HCT116 (cell line): Measurements from ENCODE around the gene HOXA1. TPM values are rescaled to one million over a fixed set of nuclear protein-coding genes. Genes with fewer than 3 reads are reported as not detected.

Source experiments
- ATAC-seq: fragments of 200-7000 bp; cut with Tn5 transposase; 2 replicates; pipeline ENCODE4 v1.9.1; 2020; ENCODE audit warnings: mild to moderate bottlenecking, moderate library complexity
- BruUV-seq: library from RNA; stranded (reverse); fragments of 400-500 nt; replicated peaks from 2 replicates; lab custom pipeline; 2021; lab: Mats Ljungman, UMichigan
- CTCF ChIA-PET: fragments of 300-600 bp; sonication (Branson Sonifier 250); formaldehyde crosslinking; loops from one replicate; lab custom pipeline; 2021; ENCODE audit warnings: antibody characterized with exemption; lab: Charles Lee
- POLR2A ChIA-PET: fragments of 300-600, 350-600 bp; sonication (Branson Sonifier 250); formaldehyde crosslinking; loops from one replicate; lab custom pipeline; 2021; ENCODE audit warnings: antibody characterized with exemption; lab: Charles Lee
- RAD21 ChIA-PET, 2 experiments: fragments of 300-600 bp; sonication (Branson Sonifier 250); formaldehyde crosslinking; loops; one replicate each; lab custom pipeline; 2023; ENCODE audit warnings: low total read pairs in 2 of 2; ENCODE audit not compliant: uncharacterized antibody in 2 of 2, unreplicated experiment in 2 of 2, low non-redundant PET in 1 of 2; lab: Charles Lee
- DNase-seq: peaks from one replicate; pipeline ENCODE4 v3.0.0-alpha.2; 2010; ENCODE audit warnings: low read depth, low spot score
- H2AFZ ChIP-seq: fragments of 200-600 bp; shearing (Covaris generic), sonication (generic); 2 replicates; pipeline ENCODE4 v1.6.1; 2017; ENCODE audit warnings: low read depth, mixed run types, mixed read lengths, antibody characterized with exemption, low read length; ENCODE audit not compliant: poor library complexity, severe bottlenecking
- H3K27ac ChIP-seq: 2 replicates; pipeline ENCODE4 v1.5.1; 2012; ENCODE audit warnings: low read depth, low read length
- H3K27me3 ChIP-seq: fragments of 200-600 bp; sonication (generic); 2 replicates; pipeline ENCODE4 v1.6.1; 2016; ENCODE audit warnings: mixed run types, low read length, mixed read lengths; ENCODE audit not compliant: insufficient read depth
- H3K36me3 ChIP-seq, 2 experiments: fragments of 200-500 bp in 1 of 2; fragments of 200-600 bp in 1 of 2; sonication (Bioruptor generic) in 1 of 2; sonication (generic) in 1 of 2; 2 replicates each; pipeline versions ENCODE4 v1.5.1 to v1.6.1; 2014 to 2016; ENCODE audit warnings: low read length in 2 of 2, inconsistent platforms in 1 of 2, mixed read lengths in 1 of 2, mixed run types in 1 of 2; ENCODE audit not compliant: insufficient read depth in 2 of 2, control insufficient read depth in 1 of 2
- H3K4me1 ChIP-seq, 2 experiments: fragments of 200-600 bp in 1 of 2; sonication (generic) in 1 of 2; 2 replicates each; pipeline versions ENCODE4 v1.5.1 to v1.6.1; 2012 to 2017; ENCODE audit warnings: low read length in 2 of 2, inconsistent platforms in 1 of 2, mild to moderate bottlenecking in 1 of 2, mixed read lengths in 1 of 2, mixed run types in 1 of 2, moderate library complexity in 1 of 2; ENCODE audit not compliant: insufficient read depth in 2 of 2, control insufficient read depth in 1 of 2
- H3K4me2 ChIP-seq: fragments of 200-600 bp; sonication (generic); 2 replicates; pipeline ENCODE4 v1.6.1; 2017; ENCODE audit warnings: mixed run types, low read length, mixed read lengths
- H3K4me3 ChIP-seq, 2 experiments: fragments of 200-600 bp in 1 of 2; sonication (generic) in 1 of 2; replicated peaks in 1 of 2; 2 replicates each; pipeline ENCODE4 v1.5.1; 2011 to 2016; ENCODE audit warnings: low read length in 2 of 2, control low read depth in 1 of 2, low read depth in 1 of 2, mild to moderate bottlenecking in 1 of 2, mixed read lengths in 1 of 2, mixed run types in 1 of 2
- H3K79me2 ChIP-seq: fragments of 200-600 bp; sonication (generic); 2 replicates; pipeline ENCODE4 v1.6.1; 2017; ENCODE audit warnings: mild to moderate bottlenecking, mixed run types, low read length, moderate library complexity, mixed read lengths; ENCODE audit not compliant: insufficient read depth
- H3K9ac ChIP-seq: fragments of 200-600 bp; sonication (generic); 2 replicates; pipeline ENCODE4 v1.6.1; 2016; ENCODE audit warnings: low read length, mixed read lengths
- H3K9me2 ChIP-seq: fragments of 200-600 bp; sonication (generic), shearing (Covaris generic); 2 replicates; pipeline ENCODE4 v1.6.1; 2017; ENCODE audit warnings: mixed run types, mild to moderate bottlenecking, moderate library complexity; ENCODE audit not compliant: insufficient read depth
- H3K9me3 ChIP-seq, 2 experiments: fragments of 200-500 bp in 1 of 2; fragments of 200-600 bp in 1 of 2; sonication (Bioruptor generic) in 1 of 2; sonication (generic) in 1 of 2; 2 replicates each; pipeline ENCODE4 v1.6.1; 2014 to 2017; ENCODE audit warnings: low read length in 2 of 2, mixed read lengths in 2 of 2, inconsistent platforms in 1 of 2, low read depth in 1 of 2, mild to moderate bottlenecking in 1 of 2, mixed run types in 1 of 2, moderate library complexity in 1 of 2; ENCODE audit not compliant: control insufficient read depth in 1 of 2, insufficient read depth in 1 of 2
- H4K20me1 ChIP-seq: fragments of 200-600 bp; sonication (generic), shearing (Covaris generic); 2 replicates; pipeline ENCODE4 v1.6.1; 2017; ENCODE audit warnings: mixed run types, mild to moderate bottlenecking, moderate library complexity; ENCODE audit not compliant: insufficient read depth
- CBX3 ChIP-seq: IDR thresholded peaks from 2 replicates; pipeline ENCODE4 v1.6.1; 2012; ENCODE audit warnings: low read depth
- CEBPB ChIP-seq: IDR thresholded peaks from 2 replicates; pipeline ENCODE4 v1.6.1; 2012; ENCODE audit warnings: low read depth
- EGR1 ChIP-seq: IDR thresholded peaks from 2 replicates; pipeline ENCODE4 v1.6.1; 2012; ENCODE audit warnings: low read depth
- ELF1 ChIP-seq: IDR thresholded peaks from 2 replicates; pipeline ENCODE4 v1.6.1; 2012; ENCODE audit warnings: low read depth, borderline replicate concordance
- EZH2 ChIP-seq: fragments of 200-600 bp; sonication (generic); IDR thresholded peaks from 2 replicates; pipeline ENCODE4 v1.6.1; 2017; ENCODE audit warnings: antibody characterized with exemption, mixed run types
- EZH2phosphoT487 ChIP-seq: fragments of 200-600 bp; IDR thresholded peaks from 2 replicates; pipeline ENCODE4 v1.6.1; 2018; ENCODE audit warnings: antibody characterized with exemption, borderline replicate concordance
- FOSL1 ChIP-seq: IDR thresholded peaks from 2 replicates; pipeline ENCODE4 v1.6.1; 2012; ENCODE audit warnings: low read depth
- JUND ChIP-seq: IDR thresholded peaks from 2 replicates; pipeline ENCODE4 v1.6.1; 2012
- RAD21 ChIP-seq: IDR thresholded peaks from 2 replicates; pipeline ENCODE4 v1.6.1; 2012; ENCODE audit warnings: low read depth, mild to moderate bottlenecking
- SIN3A ChIP-seq: IDR thresholded peaks from 2 replicates; pipeline ENCODE4 v1.6.1; 2012; ENCODE audit warnings: low read depth
- SRF ChIP-seq: IDR thresholded peaks from 2 replicates; pipeline ENCODE4 v1.6.1; 2012; ENCODE audit warnings: low read depth
- TCF7L2 ChIP-seq: IDR thresholded peaks from 2 replicates; pipeline ENCODE4 v1.7.0; 2011; ENCODE audit warnings: borderline replicate concordance, inconsistent platforms; ENCODE audit not compliant: insufficient read depth, insufficient read length; ENCODE audit errors: extremely low read depth
- YY1 ChIP-seq: IDR thresholded peaks from 2 replicates; pipeline ENCODE4 v1.6.1; 2011; ENCODE audit warnings: low read length, low read depth, moderate library complexity, mild to moderate bottlenecking; ENCODE audit not compliant: insufficient replicate concordance; ENCODE audit errors: extremely low read depth
- ZNF274 ChIP-seq: fragments of 200-500 bp; sonication (Bioruptor generic); IDR thresholded peaks from 2 replicates; pipeline ENCODE4 v1.6.1; 2014; ENCODE audit warnings: mild to moderate bottlenecking, low read depth, low read length, inconsistent platforms
- intact Hi-C: fragments of 100-400 bp; cut with micrococcal nuclease; formaldehyde crosslinking; loops from 2 replicates; pipeline ENCODE4 v1.10.0; 2022
- total RNA-seq: library from RNA; stranded (reverse); gene quantifications from one replicate; pipeline ENCODE4 v1.2.1, GENCODE V29; 2021; ENCODE audit not compliant: unreplicated experiment
- TF ChIP-seq, protein P1 (sequence below): IDR thresholded peaks from 2 replicates; pipeline ENCODE4 v1.6.1; 2012
- TF ChIP-seq, protein P2 (sequence below): IDR thresholded peaks from 2 replicates; pipeline ENCODE4 v1.6.1; 2012; ENCODE audit warnings: low read depth
- TF ChIP-seq, protein P3 (sequence below): IDR thresholded peaks from 2 replicates; pipeline ENCODE4 v1.6.1; 2011; ENCODE audit warnings: mild to moderate bottlenecking, low read length, moderate library complexity; ENCODE audit not compliant: insufficient replicate concordance; ENCODE audit errors: extremely low read depth
- TF ChIP-seq, protein P4 (sequence below), 3 experiments: fragments of 200-600 bp in 1 of 3; sonication (generic) in 1 of 3; IDR thresholded peaks in 2 of 3; conservative IDR thresholded peaks in 1 of 3; 2 replicates each; pipeline ENCODE4 v1.5.1; 2012 to 2017; ENCODE audit warnings: low read depth in 2 of 3, low read length in 2 of 3, antibody characterized with exemption in 1 of 3, borderline replicate concordance in 1 of 3, control low read depth in 1 of 3, mild to moderate bottlenecking in 1 of 3, mixed read lengths in 1 of 3, mixed run types in 1 of 3, moderate library complexity in 1 of 3; ENCODE audit not compliant: insufficient read depth in 1 of 3

The HOXA1 gene
- total RNA-seq, 1 experiment from 2014 or later, result 2.8 TPM

DNA sequence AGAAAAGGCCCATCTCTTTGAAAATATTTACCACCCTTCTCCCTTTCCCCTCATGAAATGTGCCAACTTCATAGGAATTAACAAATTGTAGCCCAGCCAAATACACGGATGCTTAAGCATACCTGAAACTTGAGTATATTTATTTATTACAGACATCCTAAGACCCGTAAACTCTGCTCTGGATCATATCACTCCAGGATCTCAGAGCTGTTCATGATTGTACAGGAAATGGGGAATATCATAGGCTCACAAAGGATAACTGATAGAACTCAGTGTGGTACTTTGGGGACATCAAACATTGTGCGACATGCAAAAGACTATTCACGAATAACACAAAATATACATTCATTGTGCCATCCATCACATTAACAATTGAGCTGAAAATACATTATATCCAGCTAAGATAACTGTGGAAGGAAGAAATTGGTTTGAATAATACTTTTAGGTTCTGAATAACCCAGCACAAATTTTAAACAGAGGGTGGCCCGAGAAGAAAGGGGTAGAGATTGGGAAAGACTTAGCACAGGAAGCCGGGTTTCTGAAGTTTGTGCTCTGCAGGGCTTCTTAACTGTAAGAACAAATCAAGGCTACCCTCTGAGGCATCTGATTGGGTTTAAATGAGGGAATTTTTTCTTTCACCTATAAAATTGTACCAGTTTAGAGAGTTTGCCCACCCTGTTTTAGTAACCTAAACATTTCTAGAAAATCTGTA, 2.5 kb downstream of the HOXA1 start:
- H2AFZ ChIP-seq, result no peak overlapping the region
- ChIA-PET CTCF (interaction anchor here (0.6 kb wide), 1 partner anchor 47 kb away, joined by 3 read pairs; no protein-coding TSS in a partner anchor), POLR2A (interaction anchor here (1.6 kb wide), 1 partner anchor 9 kb away, joined by 5 read pairs; no protein-coding TSS in a partner anchor), RAD21 (no interaction called here)
- intact Hi-C loops, result no loop called here
- DNase-seq (no peak), ATAC-seq (no peak)
- H3K9me3 ChIP-seq, result no peaks in the 10 kb centered on the region
- H3K9ac ChIP-seq, result no peak overlapping the region
- TF ChIP-seq CEBPB (no peak), EZH2 (no peak), EZH2phosphoT487 (no peak), TCF7L2 (no peak), JUND (no peak), FOSL1 (no peak), SRF (no peak), ELF1 (no peak), ZNF274 (no peak), CBX3 (no peak), YY1 (no peak), EGR1 (no peak), RAD21 (no peak), SIN3A (no peak)
- TF ChIP-seq, protein P1, sequence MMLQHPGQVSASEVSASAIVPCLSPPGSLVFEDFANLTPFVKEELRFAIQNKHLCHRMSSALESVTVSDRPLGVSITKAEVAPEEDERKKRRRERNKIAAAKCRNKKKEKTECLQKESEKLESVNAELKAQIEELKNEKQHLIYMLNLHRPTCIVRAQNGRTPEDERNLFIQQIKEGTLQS, result no peak
- TF ChIP-seq, protein P2, sequence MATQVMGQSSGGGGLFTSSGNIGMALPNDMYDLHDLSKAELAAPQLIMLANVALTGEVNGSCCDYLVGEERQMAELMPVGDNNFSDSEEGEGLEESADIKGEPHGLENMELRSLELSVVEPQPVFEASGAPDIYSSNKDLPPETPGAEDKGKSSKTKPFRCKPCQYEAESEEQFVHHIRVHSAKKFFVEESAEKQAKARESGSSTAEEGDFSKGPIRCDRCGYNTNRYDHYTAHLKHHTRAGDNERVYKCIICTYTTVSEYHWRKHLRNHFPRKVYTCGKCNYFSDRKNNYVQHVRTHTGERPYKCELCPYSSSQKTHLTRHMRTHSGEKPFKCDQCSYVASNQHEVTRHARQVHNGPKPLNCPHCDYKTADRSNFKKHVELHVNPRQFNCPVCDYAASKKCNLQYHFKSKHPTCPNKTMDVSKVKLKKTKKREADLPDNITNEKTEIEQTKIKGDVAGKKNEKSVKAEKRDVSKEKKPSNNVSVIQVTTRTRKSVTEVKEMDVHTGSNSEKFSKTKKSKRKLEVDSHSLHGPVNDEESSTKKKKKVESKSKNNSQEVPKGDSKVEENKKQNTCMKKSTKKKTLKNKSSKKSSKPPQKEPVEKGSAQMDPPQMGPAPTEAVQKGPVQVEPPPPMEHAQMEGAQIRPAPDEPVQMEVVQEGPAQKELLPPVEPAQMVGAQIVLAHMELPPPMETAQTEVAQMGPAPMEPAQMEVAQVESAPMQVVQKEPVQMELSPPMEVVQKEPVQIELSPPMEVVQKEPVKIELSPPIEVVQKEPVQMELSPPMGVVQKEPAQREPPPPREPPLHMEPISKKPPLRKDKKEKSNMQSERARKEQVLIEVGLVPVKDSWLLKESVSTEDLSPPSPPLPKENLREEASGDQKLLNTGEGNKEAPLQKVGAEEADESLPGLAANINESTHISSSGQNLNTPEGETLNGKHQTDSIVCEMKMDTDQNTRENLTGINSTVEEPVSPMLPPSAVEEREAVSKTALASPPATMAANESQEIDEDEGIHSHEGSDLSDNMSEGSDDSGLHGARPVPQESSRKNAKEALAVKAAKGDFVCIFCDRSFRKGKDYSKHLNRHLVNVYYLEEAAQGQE, result no peak
- TF ChIP-seq, protein P3, sequence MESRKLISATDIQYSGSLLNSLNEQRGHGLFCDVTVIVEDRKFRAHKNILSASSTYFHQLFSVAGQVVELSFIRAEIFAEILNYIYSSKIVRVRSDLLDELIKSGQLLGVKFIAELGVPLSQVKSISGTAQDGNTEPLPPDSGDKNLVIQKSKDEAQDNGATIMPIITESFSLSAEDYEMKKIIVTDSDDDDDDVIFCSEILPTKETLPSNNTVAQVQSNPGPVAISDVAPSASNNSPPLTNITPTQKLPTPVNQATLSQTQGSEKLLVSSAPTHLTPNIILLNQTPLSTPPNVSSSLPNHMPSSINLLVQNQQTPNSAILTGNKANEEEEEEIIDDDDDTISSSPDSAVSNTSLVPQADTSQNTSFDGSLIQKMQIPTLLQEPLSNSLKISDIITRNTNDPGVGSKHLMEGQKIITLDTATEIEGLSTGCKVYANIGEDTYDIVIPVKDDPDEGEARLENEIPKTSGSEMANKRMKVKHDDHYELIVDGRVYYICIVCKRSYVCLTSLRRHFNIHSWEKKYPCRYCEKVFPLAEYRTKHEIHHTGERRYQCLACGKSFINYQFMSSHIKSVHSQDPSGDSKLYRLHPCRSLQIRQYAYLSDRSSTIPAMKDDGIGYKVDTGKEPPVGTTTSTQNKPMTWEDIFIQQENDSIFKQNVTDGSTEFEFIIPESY, result no peak
- TF ChIP-seq, protein P4, sequence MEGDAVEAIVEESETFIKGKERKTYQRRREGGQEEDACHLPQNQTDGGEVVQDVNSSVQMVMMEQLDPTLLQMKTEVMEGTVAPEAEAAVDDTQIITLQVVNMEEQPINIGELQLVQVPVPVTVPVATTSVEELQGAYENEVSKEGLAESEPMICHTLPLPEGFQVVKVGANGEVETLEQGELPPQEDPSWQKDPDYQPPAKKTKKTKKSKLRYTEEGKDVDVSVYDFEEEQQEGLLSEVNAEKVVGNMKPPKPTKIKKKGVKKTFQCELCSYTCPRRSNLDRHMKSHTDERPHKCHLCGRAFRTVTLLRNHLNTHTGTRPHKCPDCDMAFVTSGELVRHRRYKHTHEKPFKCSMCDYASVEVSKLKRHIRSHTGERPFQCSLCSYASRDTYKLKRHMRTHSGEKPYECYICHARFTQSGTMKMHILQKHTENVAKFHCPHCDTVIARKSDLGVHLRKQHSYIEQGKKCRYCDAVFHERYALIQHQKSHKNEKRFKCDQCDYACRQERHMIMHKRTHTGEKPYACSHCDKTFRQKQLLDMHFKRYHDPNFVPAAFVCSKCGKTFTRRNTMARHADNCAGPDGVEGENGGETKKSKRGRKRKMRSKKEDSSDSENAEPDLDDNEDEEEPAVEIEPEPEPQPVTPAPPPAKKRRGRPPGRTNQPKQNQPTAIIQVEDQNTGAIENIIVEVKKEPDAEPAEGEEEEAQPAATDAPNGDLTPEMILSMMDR (IDR thresholded peaks at IDR 0.05 in 2 of 3, conservative IDR thresholded peaks at IDR 0.05 in 1 of 3; ENCODE audit: borderline replicate concordance in 1 of 3, insufficient read depth in 1 of 3, low read depth in 2 of 3, low read length in 2 of 3), result no peak
- H3K79me2 ChIP-seq, result peaks cover 19% of the 10 kb centered on the region
- H3K4me1 ChIP-seq, result peaks cover 10 to 19% of the 10 kb centered on the region in 2 experiments; a peak in 3 of 4 replicates
- no peaks in the 10 kb centered on the region for H3K36me3 ChIP-seq
- no peak overlapping the region for H3K27ac ChIP-seq
- no peak overlapping the region for H3K4me2 ChIP-seq
- H3K4me3 ChIP-seq, result no peak overlapping the region
- no peaks in the 10 kb centered on the region for H3K27me3 ChIP-seq
- no TSS peak for BruUV-seq
- H4K20me1 ChIP-seq, result no peaks in the 10 kb centered on the region
- no peaks in the 10 kb centered on the region for H3K9me2 ChIP-seq
